RWPE2 (cell line): Measurements from ENCODE around the gene GTF2H2C_2.
A peak's percentile ranks its signal among the peaks of the same experiment; 100 is the strongest.
"Not testable (repeated sequence)": the region's sequence is repeated elsewhere in the genome, so short reads cannot be mapped to it uniquely, and the experiment has no call there.

Experiments used
- ATAC-seq: fragments of 200-7000 bp; cut with Tn5 transposase; 3 replicates; pipeline ENCODE4 v1.9.1; 2021; ENCODE audit warnings: low read depth
- DNase-seq: peaks from one replicate; pipeline ENCODE4 v3.0.0-alpha.2; 2020; ENCODE audit warnings: low spot score
- H3K27ac ChIP-seq: fragments of 450-650 bp; 2 replicates; pipeline ENCODE4 v1.5.1; 2017; ENCODE audit warnings: mild to moderate bottlenecking; ENCODE audit not compliant: poor library complexity, severe bottlenecking
- H3K27me3 ChIP-seq: fragments of 250-450 bp; sonication (Bioruptor Pico); 2 replicates; pipeline ENCODE4 v1.5.1; 2021; ENCODE audit warnings: mild to moderate bottlenecking, moderate library complexity; ENCODE audit not compliant: insufficient read depth, poor library complexity, severe bottlenecking
- H3K36me3 ChIP-seq: fragments of 250-450 bp; sonication (Bioruptor Pico); 2 replicates; pipeline ENCODE4 v1.5.1; 2020; ENCODE audit warnings: low read depth, mild to moderate bottlenecking, moderate library complexity
- H3K4me1 ChIP-seq: fragments of 250-450 bp; sonication (Bioruptor Pico); 2 replicates; pipeline ENCODE4 v1.5.1; 2021; ENCODE audit warnings: mild to moderate bottlenecking, moderate library complexity; ENCODE audit not compliant: insufficient read depth, poor library complexity, severe bottlenecking
- H3K4me3 ChIP-seq: fragments of 250-450 bp; sonication (Bioruptor Pico); 2 replicates; pipeline ENCODE4 v1.5.1; 2021; ENCODE audit warnings: mild to moderate bottlenecking, moderate library complexity; ENCODE audit not compliant: severe bottlenecking
- H3K9me3 ChIP-seq: fragments of 250-450 bp; sonication (Bioruptor Pico); 2 replicates; pipeline ENCODE4 v1.5.1; 2021; ENCODE audit warnings: mild to moderate bottlenecking, moderate library complexity; ENCODE audit not compliant: severe bottlenecking
- TF ChIP-seq, protein P1 (sequence below): fragments of 450-650 bp; IDR thresholded peaks from one replicate; pipeline ENCODE4 v1.5.1; 2017; ENCODE audit warnings: mild to moderate bottlenecking, moderate library complexity; ENCODE audit not compliant: poor library complexity, severe bottlenecking

The GTF2H2C_2 gene

DNA sequence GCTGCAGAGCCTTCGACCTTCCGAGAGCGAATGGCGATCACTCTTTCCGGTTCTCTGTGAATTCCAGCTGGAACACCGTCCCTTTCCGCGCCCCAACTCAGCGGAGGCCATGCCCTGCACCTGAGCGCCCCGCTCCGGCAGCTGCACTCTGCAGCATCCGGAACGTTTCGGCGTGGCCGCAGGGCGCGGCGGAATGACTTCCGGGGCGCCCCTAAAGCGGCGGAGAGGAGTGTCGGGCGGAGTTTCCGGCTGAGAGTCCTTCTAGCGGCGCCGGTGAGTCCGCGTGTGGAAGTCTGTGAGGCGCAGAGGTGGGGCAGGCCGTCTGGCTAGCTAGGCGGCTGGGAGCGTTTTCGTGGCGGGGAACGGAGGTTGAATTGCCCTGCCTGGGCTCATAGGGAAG, at the start of gene GTF2H2C_2:
TSS of gene GTF2H2C_2 (plus strand) at position 252 of the 400 bp plus-strand sequence.
- H3K27ac ChIP-seq, H3K36me3 ChIP-seq, H3K4me1 ChIP-seq, H3K4me3 ChIP-seq, H3K9me3 ChIP-seq, DNase-seq, H3K27me3 ChIP-seq: not testable (repeated sequence)
- ATAC-seq: peak; percentile 98

DNA sequence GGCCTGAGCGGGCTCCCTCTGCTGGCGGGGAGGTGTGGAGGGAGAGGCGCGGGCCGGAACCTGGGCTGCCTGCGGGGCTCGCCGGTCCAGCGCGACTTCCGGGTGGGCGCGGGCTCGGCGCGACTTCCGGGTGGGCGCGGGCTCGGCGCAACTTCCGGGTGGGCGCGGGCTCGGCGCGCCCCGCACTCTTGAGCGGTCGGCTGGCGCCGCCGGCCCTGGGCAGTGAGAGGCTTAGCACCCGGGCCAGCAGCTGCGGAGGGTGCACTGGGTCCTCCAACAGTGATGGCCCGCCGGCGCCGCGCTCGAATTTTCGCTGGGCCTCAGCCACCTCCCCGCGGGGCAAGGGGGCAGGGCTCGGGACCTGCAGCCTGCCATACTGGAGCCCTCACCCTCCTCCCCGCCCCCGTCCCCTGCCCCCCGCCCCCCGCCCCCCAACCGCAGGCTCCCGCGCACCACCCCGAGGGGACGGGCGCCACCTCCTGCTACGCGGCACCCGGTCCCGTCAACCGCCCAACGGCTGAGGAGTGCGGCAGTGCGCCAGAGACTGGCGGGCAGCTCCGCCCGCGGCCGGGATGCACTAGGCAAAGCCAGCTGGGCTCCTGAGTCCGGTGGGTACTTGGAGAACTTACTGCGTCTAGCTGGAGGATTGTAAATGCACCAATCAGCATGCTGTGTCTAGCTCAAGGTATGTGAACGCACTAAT, 14.0 kb upstream of the GTF2H2C_2 start:
- DNase-seq: peak; percentile 71
- not testable (repeated sequence) for H3K36me3 ChIP-seq, H3K27me3 ChIP-seq, H3K27ac ChIP-seq, H3K4me1 ChIP-seq, H3K9me3 ChIP-seq
- peak; percentile 85 for ATAC-seq
- peak overlapping the region; percentile 55 for H3K4me3 ChIP-seq
- TF ChIP-seq, protein P1, sequence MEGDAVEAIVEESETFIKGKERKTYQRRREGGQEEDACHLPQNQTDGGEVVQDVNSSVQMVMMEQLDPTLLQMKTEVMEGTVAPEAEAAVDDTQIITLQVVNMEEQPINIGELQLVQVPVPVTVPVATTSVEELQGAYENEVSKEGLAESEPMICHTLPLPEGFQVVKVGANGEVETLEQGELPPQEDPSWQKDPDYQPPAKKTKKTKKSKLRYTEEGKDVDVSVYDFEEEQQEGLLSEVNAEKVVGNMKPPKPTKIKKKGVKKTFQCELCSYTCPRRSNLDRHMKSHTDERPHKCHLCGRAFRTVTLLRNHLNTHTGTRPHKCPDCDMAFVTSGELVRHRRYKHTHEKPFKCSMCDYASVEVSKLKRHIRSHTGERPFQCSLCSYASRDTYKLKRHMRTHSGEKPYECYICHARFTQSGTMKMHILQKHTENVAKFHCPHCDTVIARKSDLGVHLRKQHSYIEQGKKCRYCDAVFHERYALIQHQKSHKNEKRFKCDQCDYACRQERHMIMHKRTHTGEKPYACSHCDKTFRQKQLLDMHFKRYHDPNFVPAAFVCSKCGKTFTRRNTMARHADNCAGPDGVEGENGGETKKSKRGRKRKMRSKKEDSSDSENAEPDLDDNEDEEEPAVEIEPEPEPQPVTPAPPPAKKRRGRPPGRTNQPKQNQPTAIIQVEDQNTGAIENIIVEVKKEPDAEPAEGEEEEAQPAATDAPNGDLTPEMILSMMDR: peak; percentile 46

DNA sequence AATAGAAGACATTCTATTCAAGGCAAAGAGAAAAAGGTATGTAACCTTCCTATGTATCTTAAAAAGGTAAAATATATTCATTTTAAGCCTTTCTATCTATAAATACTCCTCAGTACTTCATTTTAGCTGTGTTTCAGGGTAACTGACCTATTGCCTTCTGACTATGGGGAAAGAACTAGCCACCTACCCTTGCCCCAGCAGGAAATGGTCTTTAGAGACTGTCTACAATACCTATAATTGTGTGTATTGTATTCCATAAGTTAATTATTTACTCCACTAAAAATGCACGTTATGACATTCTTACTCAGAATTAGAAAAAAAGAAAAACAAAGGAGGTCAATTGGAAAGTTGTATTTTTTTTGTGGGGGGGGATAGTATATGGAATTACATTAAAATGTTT, 6.2 kb downstream of the GTF2H2C_2 start:
- ATAC-seq, H3K27me3 ChIP-seq, H3K4me1 ChIP-seq, DNase-seq, H3K4me3 ChIP-seq, H3K9me3 ChIP-seq, H3K36me3 ChIP-seq, H3K27ac ChIP-seq: not testable (repeated sequence)

DNA sequence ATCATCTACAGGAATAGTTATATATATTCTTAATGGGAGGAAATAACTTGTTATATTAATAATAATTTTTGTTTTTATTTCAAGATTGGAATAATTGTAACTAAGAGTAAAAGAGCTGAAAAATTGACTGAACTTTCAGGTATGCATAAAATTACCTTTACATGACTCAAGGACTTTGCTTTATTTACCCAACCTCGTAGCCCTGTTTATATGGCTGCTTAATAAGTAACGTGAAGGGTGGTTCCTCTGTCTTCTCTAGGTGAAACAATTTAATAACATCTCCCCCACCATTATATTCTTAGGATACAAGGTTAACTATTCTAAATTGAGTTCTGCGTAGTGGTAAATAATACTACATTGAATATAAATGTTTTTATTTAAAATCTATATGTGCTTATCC, 8.0 kb downstream of the GTF2H2C_2 start:
- not testable (repeated sequence) for H3K36me3 ChIP-seq, H3K4me1 ChIP-seq, ATAC-seq, H3K27me3 ChIP-seq, H3K27ac ChIP-seq, DNase-seq, H3K4me3 ChIP-seq, H3K9me3 ChIP-seq

DNA sequence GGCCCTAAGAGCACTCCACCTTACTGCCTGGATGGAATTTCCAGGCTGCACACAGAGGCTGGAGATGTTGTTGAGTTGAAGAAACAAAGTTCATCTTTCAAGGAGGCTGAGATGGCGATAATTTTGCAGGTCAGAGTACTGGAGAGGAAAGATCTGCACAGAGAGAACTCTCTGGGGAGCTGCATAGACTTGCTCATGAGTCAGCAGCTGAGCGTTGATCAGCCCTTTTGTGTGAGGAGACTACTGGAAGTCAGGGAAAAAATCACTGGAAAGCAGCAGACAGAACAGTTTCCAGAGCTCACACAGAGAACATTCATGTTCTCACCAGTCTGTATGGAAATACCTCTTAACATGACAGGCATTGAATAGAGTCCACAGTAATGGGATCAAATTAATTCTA, 23.4 kb downstream of the GTF2H2C_2 start:
- H3K9me3 ChIP-seq, H3K36me3 ChIP-seq, H3K4me1 ChIP-seq, H3K27me3 ChIP-seq, DNase-seq, H3K4me3 ChIP-seq, H3K27ac ChIP-seq: not testable (repeated sequence)
- peak; percentile 95 for ATAC-seq

DNA sequence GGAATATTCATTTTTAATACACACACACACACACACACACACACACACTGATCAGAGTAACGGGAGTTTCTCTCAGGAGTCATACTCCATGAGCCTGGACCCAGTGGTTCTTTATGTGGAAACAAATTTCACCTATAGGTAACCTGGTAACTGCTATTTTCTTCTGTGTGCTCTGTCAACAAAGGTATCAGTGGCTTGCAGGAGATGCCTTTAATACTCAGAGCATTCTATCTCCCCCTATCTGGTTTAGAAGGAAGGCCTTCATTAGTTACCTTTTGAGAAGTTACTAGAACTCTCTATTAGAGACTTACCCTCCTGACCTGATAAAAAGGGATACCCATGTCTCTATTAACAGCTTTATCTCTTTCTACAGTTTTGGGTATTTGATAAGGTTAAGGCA, 34.4 kb downstream of the GTF2H2C_2 start:
- H3K36me3 ChIP-seq, H3K27me3 ChIP-seq, H3K4me1 ChIP-seq, H3K9me3 ChIP-seq, H3K27ac ChIP-seq, DNase-seq, ATAC-seq, H3K4me3 ChIP-seq: not testable (repeated sequence)

DNA sequence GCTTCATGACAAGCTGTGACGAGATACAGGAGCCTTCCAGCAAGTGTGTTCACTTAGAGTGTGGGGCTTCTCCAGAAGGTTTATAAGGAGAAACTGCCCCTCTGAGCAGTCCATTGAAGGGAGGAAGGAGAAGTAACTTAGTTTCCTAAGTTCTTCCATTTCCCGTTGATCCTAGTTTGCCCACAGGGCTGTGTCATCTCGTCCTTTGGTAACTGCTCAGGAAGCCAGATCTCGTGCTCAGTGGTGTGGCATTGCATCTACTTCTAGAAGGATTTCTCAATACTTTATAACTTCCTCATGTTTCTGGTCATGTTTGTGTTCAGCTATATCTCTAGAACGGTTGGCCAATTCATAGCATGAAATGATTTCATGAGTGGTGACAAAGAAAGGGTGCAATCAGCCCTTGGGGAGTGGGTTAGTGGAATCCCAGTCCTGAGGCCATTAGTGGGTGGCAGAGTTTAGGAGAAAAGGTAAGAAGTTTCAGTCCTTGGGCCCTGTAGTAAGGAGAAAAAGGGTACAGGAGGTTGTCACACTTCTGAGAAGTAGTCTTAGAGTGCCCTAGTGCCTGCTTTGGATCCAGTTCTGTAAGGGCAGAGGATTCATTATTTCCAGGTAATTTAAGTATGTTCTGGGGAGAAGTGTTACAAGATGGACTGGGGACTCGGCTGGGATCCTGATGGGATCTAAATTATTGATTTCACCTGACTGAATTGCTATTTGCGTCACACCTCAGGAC, 36.2 kb downstream of the GTF2H2C_2 start:
- H3K27me3 ChIP-seq, ATAC-seq, H3K4me3 ChIP-seq, H3K9me3 ChIP-seq, H3K27ac ChIP-seq, DNase-seq, H3K4me1 ChIP-seq, H3K36me3 ChIP-seq: not testable (repeated sequence)

DNA sequence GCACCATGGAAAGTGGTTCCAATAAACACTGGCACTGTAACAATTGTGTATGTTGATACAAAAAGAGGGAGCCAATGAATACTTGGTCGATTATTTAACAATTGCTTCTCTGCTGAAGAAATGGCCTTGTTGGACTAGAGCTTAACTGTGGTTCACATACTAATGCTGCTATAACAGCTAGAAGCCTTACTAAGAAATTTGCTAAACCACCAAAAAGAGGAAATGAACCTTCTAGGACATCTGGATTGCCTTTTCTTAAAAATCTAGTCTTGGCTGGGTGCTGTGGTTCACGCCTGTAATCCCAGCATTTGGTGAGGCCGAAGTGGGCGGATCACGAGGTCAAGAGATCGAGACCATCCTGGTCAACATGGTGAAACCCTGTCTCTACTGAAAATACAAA, 41.9 kb downstream of the GTF2H2C_2 start:
- not testable (repeated sequence) for H3K9me3 ChIP-seq, DNase-seq, H3K36me3 ChIP-seq, H3K4me1 ChIP-seq, H3K27me3 ChIP-seq, ATAC-seq, H3K4me3 ChIP-seq, H3K27ac ChIP-seq

DNA sequence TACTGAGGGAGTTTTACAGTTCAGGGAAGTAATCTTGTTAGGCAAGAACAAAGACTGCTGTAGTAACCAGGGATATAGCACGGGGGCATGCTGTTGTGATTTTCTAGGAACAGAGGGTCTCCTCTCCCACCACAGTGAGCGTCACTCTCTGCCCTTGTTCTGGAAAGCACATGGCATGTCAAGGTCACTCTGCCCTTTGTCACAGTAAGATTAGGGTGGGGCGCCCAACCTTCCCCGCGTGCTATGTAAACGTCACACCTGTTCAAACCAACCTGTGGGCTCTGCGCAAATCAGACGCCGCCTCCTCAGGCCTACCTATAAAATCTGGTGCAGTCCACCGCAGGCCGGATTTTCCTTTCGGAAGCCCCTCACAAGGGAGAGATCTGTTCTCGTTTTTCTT, 44.0 kb downstream of the GTF2H2C_2 start:
- H3K36me3 ChIP-seq, H3K27ac ChIP-seq, ATAC-seq: not testable (repeated sequence)

DNA sequence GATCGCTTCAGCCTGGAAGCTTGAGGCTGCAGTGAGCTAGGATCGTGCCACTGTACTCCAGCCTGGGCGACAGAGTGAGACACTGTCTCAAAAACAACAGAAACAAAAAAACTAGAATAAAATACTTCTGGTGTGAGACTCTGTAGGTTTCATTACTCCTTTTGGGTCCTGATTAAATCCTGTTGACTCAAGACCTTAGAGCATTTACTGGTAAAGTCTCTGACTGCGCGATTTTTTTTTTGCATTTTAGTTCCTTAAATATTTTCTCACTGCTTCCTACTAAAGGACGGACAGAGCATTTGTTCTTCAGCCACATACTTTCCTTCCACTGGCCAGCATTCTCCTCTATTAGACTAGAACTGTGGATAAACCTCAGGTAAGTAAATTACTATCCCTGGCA, 46.8 kb downstream of the GTF2H2C_2 start:
- DNase-seq, H3K9me3 ChIP-seq, H3K27me3 ChIP-seq, H3K4me3 ChIP-seq, H3K4me1 ChIP-seq, H3K27ac ChIP-seq, H3K36me3 ChIP-seq, ATAC-seq: not testable (repeated sequence)

More for the DNA sequence above, 44.0 kb downstream of the GTF2H2C_2 start:
- not testable (repeated sequence) for H3K27me3 ChIP-seq, H3K9me3 ChIP-seq, H3K4me3 ChIP-seq, H3K4me1 ChIP-seq
- peak; percentile 13 for DNase-seq
